ENCODE results near the gene GATAD2A. TPM values are rescaled to one million over a fixed set of nuclear protein-coding genes. Genes with fewer than 3 reads are reported as not detected.

The GATAD2A gene
- total and polyA plus RNA-seq, 2 of the 13 experiments (the other 11 are each of a cell fraction or from before 2014, with no cell fraction given): 16.8 to 28.6 TPM

DNA sequence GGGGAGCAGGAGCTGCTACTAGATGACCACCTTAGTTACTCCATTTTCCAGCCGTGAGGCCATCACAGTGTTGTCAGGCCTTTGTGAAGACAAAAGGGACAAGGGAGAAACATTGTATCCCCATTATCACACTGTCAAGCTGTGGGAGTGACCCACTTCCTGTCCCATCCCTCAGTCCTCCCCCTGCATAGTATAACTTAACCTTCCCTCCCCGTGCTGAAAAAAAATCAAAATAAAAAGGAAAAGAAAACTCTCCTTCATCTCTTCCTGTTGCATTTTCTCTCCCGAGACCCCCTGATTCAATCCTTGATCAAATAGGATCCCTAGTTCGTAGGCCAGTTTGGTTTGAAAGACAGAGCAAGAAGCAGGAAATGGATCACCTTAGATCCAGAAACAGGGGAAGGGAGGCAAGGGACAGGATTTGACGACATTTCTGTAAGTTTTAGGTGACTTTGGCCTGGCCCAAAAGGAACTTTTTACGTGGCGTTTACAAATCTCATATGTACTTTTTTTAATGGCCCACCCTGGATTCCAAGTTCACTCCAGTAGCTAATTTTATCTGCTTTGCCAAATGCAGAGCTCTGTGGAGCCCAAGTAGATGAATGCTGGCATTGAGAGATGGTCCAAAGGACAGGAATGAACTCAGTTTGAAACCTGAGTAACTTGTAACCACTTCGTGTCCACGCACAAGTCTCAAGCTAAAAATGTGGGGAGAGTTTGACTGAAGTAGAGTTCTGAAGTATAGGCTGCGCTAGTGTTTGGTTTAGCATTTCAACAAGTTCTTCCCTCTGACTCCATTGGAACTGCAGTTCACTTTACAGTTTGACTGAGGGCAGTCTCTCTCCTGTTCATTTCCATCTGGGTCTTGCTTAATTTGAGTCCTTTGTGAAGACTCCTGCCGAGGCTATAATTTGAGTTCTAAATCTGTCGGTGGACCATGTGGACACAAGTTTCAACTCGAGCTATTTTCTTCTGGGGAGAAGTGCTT, 16.6 kb upstream of the GATAD2A start (continued):
- peak; percentile 86 for TF ChIP-seq SIX1 (CRISPR knock-in tag; IDR thresholded peaks at IDR 0.05; ENCODE audit: borderline replicate concordance)
- TF ChIP-seq HDAC1 (CRISPR knock-in tag; IDR thresholded peaks at IDR 0.05): peak; percentile 16; the same call in 1 of the 2 replicates
- peak; percentile 93 for TF ChIP-seq ZNF652 (CRISPR knock-in tag; IDR thresholded peaks at IDR 0.05; ENCODE audit: borderline replicate concordance, low read depth)
- TF ChIP-seq, protein P1, sequence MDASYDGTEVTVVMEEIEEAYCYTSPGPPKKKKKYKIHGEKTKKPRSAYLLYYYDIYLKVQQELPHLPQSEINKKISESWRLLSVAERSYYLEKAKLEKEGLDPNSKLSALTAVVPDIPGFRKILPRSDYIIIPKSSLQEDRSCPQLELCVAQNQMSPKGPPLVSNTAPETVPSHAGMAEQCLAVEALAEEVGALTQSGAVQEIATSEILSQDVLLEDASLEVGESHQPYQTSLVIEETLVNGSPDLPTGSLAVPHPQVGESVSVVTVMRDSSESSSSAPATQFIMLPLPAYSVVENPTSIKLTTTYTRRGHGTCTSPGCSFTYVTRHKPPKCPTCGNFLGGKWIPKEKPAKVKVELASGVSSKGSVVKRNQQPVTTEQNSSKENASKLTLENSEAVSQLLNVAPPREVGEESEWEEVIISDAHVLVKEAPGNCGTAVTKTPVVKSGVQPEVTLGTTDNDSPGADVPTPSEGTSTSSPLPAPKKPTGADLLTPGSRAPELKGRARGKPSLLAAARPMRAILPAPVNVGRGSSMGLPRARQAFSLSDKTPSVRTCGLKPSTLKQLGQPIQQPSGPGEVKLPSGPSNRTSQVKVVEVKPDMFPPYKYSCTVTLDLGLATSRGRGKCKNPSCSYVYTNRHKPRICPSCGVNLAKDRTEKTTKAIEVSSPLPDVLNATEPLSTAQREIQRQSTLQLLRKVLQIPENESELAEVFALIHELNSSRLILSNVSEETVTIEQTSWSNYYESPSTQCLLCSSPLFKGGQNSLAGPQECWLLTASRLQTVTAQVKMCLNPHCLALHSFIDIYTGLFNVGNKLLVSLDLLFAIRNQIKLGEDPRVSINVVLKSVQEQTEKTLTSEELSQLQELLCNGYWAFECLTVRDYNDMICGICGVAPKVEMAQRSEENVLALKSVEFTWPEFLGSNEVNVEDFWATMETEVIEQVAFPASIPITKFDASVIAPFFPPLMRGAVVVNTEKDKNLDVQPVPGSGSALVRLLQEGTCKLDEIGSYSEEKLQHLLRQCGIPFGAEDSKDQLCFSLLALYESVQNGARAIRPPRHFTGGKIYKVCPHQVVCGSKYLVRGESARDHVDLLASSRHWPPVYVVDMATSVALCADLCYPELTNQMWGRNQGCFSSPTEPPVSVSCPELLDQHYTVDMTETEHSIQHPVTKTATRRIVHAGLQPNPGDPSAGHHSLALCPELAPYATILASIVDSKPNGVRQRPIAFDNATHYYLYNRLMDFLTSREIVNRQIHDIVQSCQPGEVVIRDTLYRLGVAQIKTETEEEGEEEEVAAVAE (CRISPR knock-in tag; IDR thresholded peaks at IDR 0.05; ENCODE audit: borderline replicate concordance): 0 out of 2 replicates have a peak, but pooled peaks have one; percentile 22
- TF ChIP-seq, protein P2, sequence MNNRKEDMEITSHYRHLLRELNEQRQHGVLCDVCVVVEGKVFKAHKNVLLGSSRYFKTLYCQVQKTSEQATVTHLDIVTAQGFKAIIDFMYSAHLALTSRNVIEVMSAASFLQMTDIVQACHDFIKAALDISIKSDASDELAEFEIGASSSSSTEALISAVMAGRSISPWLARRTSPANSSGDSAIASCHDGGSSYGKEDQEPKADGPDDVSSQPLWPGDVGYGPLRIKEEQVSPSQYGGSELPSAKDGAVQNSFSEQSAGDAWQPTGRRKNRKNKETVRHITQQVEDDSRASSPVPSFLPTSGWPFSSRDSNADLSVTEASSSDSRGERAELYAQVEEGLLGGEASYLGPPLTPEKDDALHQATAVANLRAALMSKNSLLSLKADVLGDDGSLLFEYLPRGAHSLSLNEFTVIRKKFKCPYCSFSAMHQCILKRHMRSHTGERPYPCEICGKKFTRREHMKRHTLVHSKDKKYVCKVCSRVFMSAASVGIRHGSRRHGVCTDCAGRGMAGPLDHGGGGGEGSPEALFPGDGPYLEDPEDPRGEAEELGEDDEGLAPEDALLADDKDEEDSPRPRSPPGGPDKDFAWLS (CRISPR knock-in tag; IDR thresholded peaks at IDR 0.05; ENCODE audit: borderline replicate concordance): peak; percentile 28; the same call in 1 of the 2 replicates
- peak; percentile 23 for TF ChIP-seq GABPB1 (CRISPR knock-in tag; IDR thresholded peaks at IDR 0.05)
- 0 out of 2 replicates have a peak, but pooled peaks have one; percentile 8 for TF ChIP-seq CREM (IDR thresholded peaks at IDR 0.05)
- TF ChIP-seq CREM (CRISPR knock-in tag; IDR thresholded peaks at IDR 0.05): no peak
- no peak for TF ChIP-seq SMAD3 (CRISPR knock-in tag; IDR thresholded peaks at IDR 0.05)
